ENCODE data around the gene PSMD2. TPM values are rescaled to one million over a fixed set of nuclear protein-coding genes. Genes with fewer than 3 reads are reported as not detected.

Gene PSMD2
- total RNA-seq, 1 experiment from 2014 or later, result 344 TPM

DNA sequence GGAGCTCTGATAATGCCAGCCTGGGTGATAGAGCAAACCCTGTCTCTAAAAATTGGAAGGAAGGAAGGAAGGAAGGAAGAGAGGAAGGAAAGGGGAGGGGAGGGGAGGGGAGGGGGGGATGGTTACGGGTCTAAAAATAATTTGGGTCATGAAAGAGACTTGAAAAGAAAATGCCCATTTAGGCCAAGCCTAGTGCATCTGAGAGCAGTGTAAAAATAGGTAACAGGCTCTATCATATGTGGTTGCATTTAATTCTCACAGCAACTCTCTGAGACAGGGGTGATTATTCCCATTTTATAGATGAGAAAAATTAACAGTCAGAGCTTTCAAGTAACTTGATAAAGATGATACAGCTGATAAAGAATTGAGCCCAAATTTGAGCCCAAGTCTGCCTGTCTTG is 26.8 kb upstream of the PSMD2 start:
- TF ChIP-seq CTCF (conservative IDR thresholded peaks at IDR 0.05), result no peak
- no peak for DNase-seq
- H3K9ac ChIP-seq (ENCODE audit: extremely low read depth, insufficient read length, low read length), result no peak overlapping the region
- Mint-ChIP-seq H3K9me3 (peaks cover 2% of the 10 kb centered on the region in 2 experiments; a peak in 3 of 5 replicates), H3K27me3 (ENCODE audit: low read depth) (peaks cover 7% of the 10 kb centered on the region), H3K4me1 (peaks cover 0 to 6% of the 10 kb centered on the region in 2 experiments; a peak in 2 of 4 replicates), H3K4me3 (no peak overlapping the region), H3K36me3 (ENCODE audit: insufficient read depth in 1 of 3, low read depth in 3 of 3) (peaks cover 0 to 2% (median 0%) of the 10 kb centered on the region in 3 experiments; a peak in 1 of 7 replicates), H3K27ac (no peak overlapping the region; a peak in 1 of 7 replicates)
- peaks cover 8% of the 10 kb centered on the region; the same call in 1 of the 2 replicates for H3K27me3 ChIP-seq (ENCODE audit: insufficient read depth, low read length)
- H3K23ac ChIP-seq (ENCODE audit: insufficient read length, low read depth, low read length), result no peak overlapping the region
- H4K8ac ChIP-seq (replicated peaks; ENCODE audit: insufficient read length, low read depth, low read length), result no peak overlapping the region
- H3K79me1 ChIP-seq (ENCODE audit: insufficient read depth, low read depth, low read length, poor library complexity, severe bottlenecking), result no peaks in the 10 kb centered on the region
- no peak overlapping the region for H3K18ac ChIP-seq (ENCODE audit: insufficient read length, low read depth, low read length)
- no peak overlapping the region for H3K4ac ChIP-seq (ENCODE audit: low read depth, low read length)
- H2BK15ac ChIP-seq (ENCODE audit: low read depth, low read length), result no peak overlapping the region
- H2AK5ac ChIP-seq (ENCODE audit: insufficient read length, low read length), result no peak overlapping the region
- H4K91ac ChIP-seq (ENCODE audit: insufficient read length, low read depth, low read length), result no peak overlapping the region
- no peaks in the 10 kb centered on the region for H4K20me1 ChIP-seq (ENCODE audit: control insufficient read depth, insufficient read depth, insufficient read length)
- no peak overlapping the region for H2BK20ac ChIP-seq (ENCODE audit: low read depth, low read length, poor library complexity, severe bottlenecking)
- H3K79me2 ChIP-seq (ENCODE audit: insufficient read depth, low read length), result no peaks in the 10 kb centered on the region
- H3K23me2 ChIP-seq (ENCODE audit: insufficient read length, low read depth, low read length, poor library complexity, severe bottlenecking), result peaks cover 2% of the 10 kb centered on the region
- H3K4me2 ChIP-seq (ENCODE audit: insufficient read depth, insufficient read length, low read length), result no peak overlapping the region
- no peaks in the 10 kb centered on the region for H3K9me3 ChIP-seq (ENCODE audit: control insufficient read depth, low read depth, low read length)
- H3T11ph ChIP-seq (ENCODE audit: low read length), result no peak overlapping the region
- H3K14ac ChIP-seq (ENCODE audit: insufficient read depth, low read length), result no peak overlapping the region
- no peak overlapping the region for H2AFZ ChIP-seq (ENCODE audit: low read length)
- no peak overlapping the region for H3K27ac ChIP-seq (ENCODE audit: insufficient read length, low read depth, low read length)
- H2BK5ac ChIP-seq (ENCODE audit: insufficient read length, low read length), result no peak overlapping the region
- no peak overlapping the region for H2BK12ac ChIP-seq (ENCODE audit: insufficient read length, low read depth, low read length)
- no peak overlapping the region for H4K5ac ChIP-seq (ENCODE audit: insufficient read length, low read depth, low read length)
- H3K4me1 ChIP-seq (ENCODE audit: insufficient read depth, low read length), result no peaks in the 10 kb centered on the region
- H3K56ac ChIP-seq (ENCODE audit: insufficient read length, low read depth, low read length), result no peak overlapping the region
- WGBS (ENCODE audit: extremely low coverage, insufficient read length, low lambda C conversion rate), result no CpG with 5 or more reads among the region's 1 CpG
- H2BK120ac ChIP-seq (ENCODE audit: low read depth, low read length, poor library complexity, severe bottlenecking), result no peak overlapping the region
